Activated naive CD4-positive, alpha-beta T cell treated with anti-CD3 and anti-CD28 coated beads, Interleukin-2, amount 50 U/mL, for 16 hours (primary cell): Measurements from ENCODE around the gene SLC6A19.

Source experiments
- DNase-seq: peaks from one replicate; pipeline ENCODE4 v3.0.0-alpha.2; 2020

SLC6A19 gene

DNA sequence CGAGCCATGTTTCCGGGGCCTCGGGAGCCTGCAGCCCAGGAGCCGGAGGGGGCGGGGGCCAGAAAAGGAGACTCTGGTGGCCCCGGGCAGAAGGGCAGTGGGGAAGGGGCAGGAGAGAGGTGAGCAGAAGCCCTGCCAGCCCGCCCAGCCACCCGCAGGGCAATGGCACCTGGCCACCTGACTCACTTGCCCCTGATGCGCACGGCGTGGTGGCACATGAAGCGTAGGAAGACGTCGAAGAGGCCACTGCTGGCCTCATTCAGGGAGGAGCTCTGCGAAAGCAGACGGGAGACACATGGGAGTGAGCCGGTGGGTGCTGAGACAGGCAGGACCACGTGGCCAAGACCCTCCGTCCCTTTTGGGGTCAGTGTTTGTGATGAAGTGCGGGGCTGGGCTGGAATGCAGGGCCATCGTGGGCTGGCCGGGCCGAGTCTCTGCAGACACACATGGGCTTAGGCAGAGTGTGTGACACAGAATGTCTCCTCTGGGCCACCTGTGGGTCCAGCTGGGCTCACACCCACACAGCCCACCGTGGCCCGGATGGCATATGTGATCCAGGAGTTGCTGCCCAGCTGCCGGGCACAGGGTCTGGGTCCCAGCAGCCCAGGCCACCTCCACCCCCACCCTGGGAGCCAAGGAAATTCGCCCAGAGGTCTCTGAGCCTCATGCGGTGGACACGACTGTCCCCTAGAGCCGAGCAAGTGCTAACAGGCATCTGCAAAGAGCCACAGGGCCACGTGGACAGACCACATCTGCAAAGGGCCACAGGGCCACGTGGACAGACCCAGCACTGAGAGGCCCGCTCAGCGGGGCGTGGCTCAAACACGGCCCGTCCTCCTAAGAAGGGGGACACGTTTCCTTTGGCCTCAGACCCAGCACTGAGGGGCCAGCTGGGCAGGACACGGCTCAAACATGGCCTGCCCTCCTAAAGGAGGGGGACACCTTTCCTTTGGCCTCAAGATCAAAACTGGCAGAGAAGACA lies 69.8 kb downstream of the SLC6A19 start:
- no peak for DNase-seq

DNA sequence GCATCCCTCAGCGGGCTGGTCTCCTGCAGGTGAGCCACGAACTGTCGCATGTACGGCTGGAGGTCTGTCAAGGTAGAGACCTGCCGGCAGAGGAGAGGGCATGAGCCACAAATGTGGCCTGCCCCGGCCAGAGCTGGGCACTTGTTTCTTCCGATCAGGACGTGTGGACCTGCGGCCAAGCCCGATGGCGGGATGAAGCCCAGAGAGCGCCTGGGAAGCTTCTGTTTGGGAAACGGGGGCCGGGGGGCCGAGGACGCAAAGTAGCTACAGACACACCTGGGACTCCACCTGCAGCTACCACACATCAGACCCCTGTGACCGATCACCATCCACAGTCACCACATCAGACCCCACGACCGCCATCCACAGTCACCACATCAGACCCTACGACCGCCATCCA lies 70.8 kb downstream of the SLC6A19 start:
- no peak for DNase-seq

DNA sequence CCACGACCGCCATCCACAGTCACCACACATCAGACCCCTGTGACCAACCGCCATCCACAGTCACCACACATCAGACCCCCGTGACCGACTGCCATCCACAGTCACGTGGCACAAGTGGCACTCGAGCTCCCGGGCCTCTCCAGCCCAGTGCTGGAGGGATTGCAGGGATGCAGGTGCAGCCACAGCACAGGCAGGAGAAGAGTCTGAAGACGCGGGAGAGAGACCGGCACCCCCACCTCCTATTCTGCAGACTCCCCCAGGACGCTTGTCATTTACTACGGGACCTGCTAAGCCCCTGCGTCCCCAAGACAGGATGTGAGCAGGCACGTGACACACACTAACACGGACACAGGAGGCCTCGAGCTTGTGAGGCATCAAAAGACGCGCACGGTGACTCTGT lies 72.3 kb downstream of the SLC6A19 start:
- no peak for DNase-seq

DNA sequence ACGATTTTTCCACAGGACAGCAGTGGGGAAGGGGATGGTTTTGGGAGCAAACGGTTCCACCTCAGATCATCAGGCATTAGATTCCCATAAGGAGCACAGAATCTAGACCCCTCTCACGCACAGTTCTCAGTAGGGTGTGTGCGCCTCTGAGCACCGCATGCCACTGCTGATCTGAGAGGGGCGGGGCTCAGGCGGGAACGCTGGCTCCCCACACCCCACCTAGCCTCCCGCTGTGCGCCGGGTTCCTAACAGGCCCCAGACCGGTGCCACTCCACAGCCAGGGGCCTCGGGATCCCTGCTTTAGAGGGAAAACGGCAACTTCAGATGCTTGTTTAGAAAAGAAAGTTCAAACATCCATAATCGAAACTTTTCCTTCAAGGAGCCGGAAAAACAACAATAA lies 73.1 kb downstream of the SLC6A19 start:
- no peak for DNase-seq
